ENCODE results near the gene LPP. TPM values are rescaled to one million over a fixed set of nuclear protein-coding genes. Genes with fewer than 3 reads are reported as not detected.

LPP gene
- total and polyA plus RNA-seq, 2 of the 4 experiments (the other 2 are of a cell fraction), result 16.0 to 130 TPM

DNA sequence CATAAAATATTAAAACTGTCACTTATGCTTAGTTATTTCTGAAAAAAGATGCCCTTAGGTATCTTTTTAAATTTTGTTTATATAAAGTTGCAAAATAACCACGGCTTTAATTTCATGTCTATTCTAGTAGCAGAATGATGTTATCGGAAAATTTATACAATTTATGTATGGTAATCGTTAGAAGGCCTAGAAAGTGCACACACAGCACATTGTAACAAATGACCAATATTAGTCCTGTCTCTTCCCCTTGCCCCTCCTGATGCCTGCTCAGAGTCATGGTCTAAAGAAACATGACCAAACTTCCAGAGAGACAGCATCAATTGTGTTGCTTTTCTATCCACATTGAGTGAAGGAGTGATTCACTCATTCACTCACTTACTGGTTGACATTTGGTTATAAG, 6.2 kb upstream of the LPP start:
- TF ChIP-seq POLR2A (IDR thresholded peaks at IDR 0.05; ENCODE audit: low read depth, low read length) (no peak), MAZ (IDR thresholded peaks at IDR 0.05; ENCODE audit: borderline replicate concordance, low read depth, low read length) (no peak), SMC3 (IDR thresholded peaks at IDR 0.05; ENCODE audit: low read depth, low read length) (no peak), MAFK (IDR thresholded peaks at IDR 0.05; ENCODE audit: low read depth, low read length) (peak; percentile 80)
- TF ChIP-seq, protein P1, sequence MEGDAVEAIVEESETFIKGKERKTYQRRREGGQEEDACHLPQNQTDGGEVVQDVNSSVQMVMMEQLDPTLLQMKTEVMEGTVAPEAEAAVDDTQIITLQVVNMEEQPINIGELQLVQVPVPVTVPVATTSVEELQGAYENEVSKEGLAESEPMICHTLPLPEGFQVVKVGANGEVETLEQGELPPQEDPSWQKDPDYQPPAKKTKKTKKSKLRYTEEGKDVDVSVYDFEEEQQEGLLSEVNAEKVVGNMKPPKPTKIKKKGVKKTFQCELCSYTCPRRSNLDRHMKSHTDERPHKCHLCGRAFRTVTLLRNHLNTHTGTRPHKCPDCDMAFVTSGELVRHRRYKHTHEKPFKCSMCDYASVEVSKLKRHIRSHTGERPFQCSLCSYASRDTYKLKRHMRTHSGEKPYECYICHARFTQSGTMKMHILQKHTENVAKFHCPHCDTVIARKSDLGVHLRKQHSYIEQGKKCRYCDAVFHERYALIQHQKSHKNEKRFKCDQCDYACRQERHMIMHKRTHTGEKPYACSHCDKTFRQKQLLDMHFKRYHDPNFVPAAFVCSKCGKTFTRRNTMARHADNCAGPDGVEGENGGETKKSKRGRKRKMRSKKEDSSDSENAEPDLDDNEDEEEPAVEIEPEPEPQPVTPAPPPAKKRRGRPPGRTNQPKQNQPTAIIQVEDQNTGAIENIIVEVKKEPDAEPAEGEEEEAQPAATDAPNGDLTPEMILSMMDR (conservative IDR thresholded peaks at IDR 0.05; ENCODE audit: low read depth, low read length), result no peak
- CTCF ChIA-PET, result interaction anchor here (0.6 kb wide), 1 partner anchor 11 kb away, joined by 3 read pairs; no protein-coding TSS in a partner anchor
- H2AK5ac ChIP-seq (ENCODE audit: low read depth, low read length), result no peak overlapping the region
- POLR2A ChIA-PET (ENCODE audit: unreplicated experiment), result no interaction called here
- intact Hi-C loops (cut with micrococcal nuclease) (no loop called here), dilution Hi-C loops (cut with HindIII; ENCODE audit: low sequenced_read_pairs, unreplicated experiment) (no loop called here), in situ Hi-C loops (cut with MboI; ENCODE audit: low sequenced_read_pairs) (no loop called here)
- H3K4me2 ChIP-seq (ENCODE audit: low read depth, low read length), result no peak overlapping the region
- H3K18ac ChIP-seq (ENCODE audit: low read depth, low read length), result no peak overlapping the region
- H3K4me3 ChIP-seq (ENCODE audit: insufficient read depth, low read depth, low read length), result no peak overlapping the region
- H3K27me3 ChIP-seq (ENCODE audit: control insufficient read depth, insufficient read depth, low read length), result no peaks in the 10 kb centered on the region
- no peak overlapping the region for H3K9ac ChIP-seq (ENCODE audit: low read depth, low read length)
- H3K27ac ChIP-seq (ENCODE audit: insufficient read depth, low read length), result no peak overlapping the region
- no CpG with 5 or more reads among the region's 3 CpGs for WGBS, 2 experiments (ENCODE audit: extremely low coverage in 2 of 2, insufficient read length in 1 of 2)
- no peaks in the 10 kb centered on the region for H4K20me1 ChIP-seq (ENCODE audit: insufficient read depth, low read length)
- no peak overlapping the region for H2AK9ac ChIP-seq (replicated peaks; ENCODE audit: low read depth, low read length, poor library complexity)
- DNase-seq (no peak), ATAC-seq (ENCODE audit: low read depth) (no peak)
- H3K9me3 ChIP-seq (ENCODE audit: control insufficient read depth, insufficient read depth, low read length), result no peaks in the 10 kb centered on the region
- no peak overlapping the region for H2BK20ac ChIP-seq (ENCODE audit: low read depth, low read length)
- no peak overlapping the region for H4K91ac ChIP-seq (ENCODE audit: insufficient read depth, low read depth, low read length)
- no peak overlapping the region for H3K23ac ChIP-seq (ENCODE audit: low read depth, low read length)
- peaks cover 13% of the 10 kb centered on the region for H3K4me1 ChIP-seq (ENCODE audit: control insufficient read depth, insufficient read depth, low read length)
- no peak overlapping the region for H4K8ac ChIP-seq (ENCODE audit: low read depth in 2 of 2, low read length in 2 of 2)
- no peak overlapping the region for H3K56ac ChIP-seq (ENCODE audit: extremely low read depth, insufficient read depth, low read length)
- peaks cover 6 to 14% of the 10 kb centered on the region in 2 experiments for H3K79me1 ChIP-seq (ENCODE audit: low read depth in 1 of 2, low read length in 2 of 2)
- H3K14ac ChIP-seq (replicated peaks; ENCODE audit: low read depth, low read length), result no peak overlapping the region
- H3K4ac ChIP-seq (ENCODE audit: low read depth, low read length), result no peak overlapping the region
- H2BK15ac ChIP-seq (ENCODE audit: low read depth, low read length), result no peak overlapping the region
- BruUV-seq (replicated peaks), result no TSS peak
- no peak overlapping the region for H2BK5ac ChIP-seq (ENCODE audit: low read depth, low read length, poor library complexity, severe bottlenecking)
- peaks cover 6% of the 10 kb centered on the region for H3K9me1 ChIP-seq (ENCODE audit: insufficient read depth, low read length)
- no peak overlapping the region for H2BK120ac ChIP-seq (ENCODE audit: low read depth, low read length)
- H2AFZ ChIP-seq (replicated peaks; ENCODE audit: low read length, poor library complexity), result no peak overlapping the region
- no peaks in the 10 kb centered on the region for H3K36me3 ChIP-seq (ENCODE audit: control insufficient read depth, insufficient read depth, low read length)
- H4K5ac ChIP-seq (ENCODE audit: low read depth, low read length), result no peak overlapping the region
